Renal cortical epithelial cell (primary cell): ENCODE measurements around the gene GIMAP7. TPM values are rescaled to one million over a fixed set of nuclear protein-coding genes. Genes with fewer than 3 reads are reported as not detected.
"Not testable (repeated sequence)": the region's sequence is repeated elsewhere in the genome, so short reads cannot be mapped to it uniquely, and the experiment has no call there.

Experiments
- DNase-seq: peaks from one replicate; pipeline ENCODE4 v3.0.0-alpha.2; 2011; ENCODE audit warnings: low read depth
- total RNA-seq: library from RNA; depleted of rRNA; stranded (reverse); fragments of >200 nt; gene quantifications from 2 replicates; pipeline ENCODE4 v1.2.3, GENCODE V29; 2014

GIMAP7 gene
- total RNA-seq, 1 donor from 2014 or later, result 0.05 TPM

DNA sequence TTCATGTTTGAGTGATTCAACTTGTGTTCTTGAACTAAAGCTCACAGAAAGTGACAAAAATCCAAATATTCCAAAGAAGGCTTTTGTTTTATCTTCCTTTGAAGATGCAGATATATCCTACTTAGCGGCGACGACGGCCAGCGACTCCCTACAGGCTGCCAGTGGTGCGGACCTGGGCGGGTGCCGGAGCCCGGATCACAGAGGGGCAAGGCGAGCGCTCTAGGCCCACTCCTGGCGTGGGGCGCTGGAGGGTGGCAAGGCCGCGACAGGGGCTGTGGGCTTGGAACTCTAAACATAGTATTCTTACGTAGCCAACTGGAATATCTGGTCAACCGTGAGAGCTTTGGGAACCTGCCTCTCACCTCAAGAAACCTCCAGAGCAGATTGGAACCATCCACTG is 914 bp upstream of the GIMAP7 start:
- no peak for DNase-seq

DNA sequence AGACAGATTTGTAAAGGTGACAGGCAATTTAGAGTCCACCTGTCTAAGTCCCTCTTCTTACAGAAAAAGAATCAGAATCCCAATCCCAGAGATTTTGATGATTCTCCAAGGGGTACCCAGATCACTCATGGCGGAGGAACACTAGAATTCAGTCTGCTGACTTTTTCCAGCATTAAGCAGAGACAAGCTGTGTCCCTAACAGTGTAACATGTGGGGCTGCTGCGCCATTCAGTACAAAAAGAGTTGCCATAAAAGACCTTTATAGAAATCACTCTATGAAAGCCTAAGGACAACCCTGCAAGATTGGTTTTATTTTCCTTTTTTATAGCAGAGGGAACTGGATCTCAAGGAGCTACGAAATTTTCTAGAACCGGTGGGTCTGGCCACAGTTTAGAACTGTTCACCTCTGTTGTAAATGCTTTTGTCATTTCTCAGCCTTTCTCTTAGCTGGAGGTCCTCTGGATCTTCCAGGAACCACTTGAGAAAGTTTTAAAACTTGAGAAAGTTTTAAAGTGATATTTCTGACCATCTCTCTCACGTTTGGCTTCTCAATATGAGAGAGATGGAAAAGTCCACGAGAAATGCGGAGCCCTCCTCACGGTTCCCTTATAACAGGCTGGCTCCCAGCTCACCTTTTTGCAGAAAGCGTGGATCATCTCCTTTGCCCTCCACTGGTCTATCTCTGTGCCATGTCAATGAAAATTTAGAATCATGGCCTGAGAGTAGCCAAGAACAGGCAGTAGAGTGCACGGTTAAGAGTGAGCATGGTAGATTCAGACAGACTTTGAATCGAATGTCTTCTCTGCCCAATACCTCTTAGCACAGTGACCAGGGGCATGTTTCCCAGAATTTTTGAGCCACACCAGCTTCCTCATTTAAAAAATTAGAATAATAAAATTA is 826 bp downstream of the GIMAP7 start:
- DNase-seq, result no peak

DNA sequence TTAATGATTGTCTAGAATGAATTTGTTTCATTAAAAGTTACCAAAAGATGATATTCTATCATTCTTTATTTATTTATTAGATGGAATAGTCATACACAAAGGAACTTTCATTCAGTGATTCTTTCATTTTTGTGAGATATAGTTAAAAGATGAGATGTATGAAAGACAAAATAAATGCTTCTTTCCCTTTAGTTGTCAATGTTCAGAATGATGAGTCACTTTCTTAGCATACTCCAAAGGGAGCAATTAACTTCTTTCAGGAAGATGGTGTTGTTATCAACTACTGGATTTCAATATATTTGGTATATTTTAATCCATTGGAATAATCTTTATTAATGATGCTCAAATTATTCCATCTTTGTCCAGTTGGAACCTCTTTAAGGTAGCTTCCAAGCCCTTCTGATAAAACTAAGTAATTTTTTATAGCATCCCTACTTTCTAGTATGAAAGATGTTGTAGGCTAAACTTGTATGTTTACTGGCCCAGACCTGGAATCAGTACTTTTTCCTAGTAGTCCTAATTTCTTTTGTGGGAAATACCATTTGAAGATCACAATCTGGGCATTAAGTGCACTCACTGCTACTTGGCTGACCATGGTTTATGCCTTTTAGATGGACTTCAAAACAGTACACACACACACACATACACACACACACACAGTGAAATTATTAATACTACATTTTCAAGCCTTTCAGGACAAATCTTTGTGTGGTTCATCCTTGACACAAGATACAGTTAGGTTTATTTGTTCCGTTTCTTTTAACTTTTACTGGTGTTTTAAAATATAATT is 2.5 kb downstream of the GIMAP7 start:
- DNase-seq, result no peak

- DNase-seq, result no peak
Observed at GRCh38 chr7:150519310-150519709, 4.6 kb downstream of the GIMAP7 start.

DNA sequence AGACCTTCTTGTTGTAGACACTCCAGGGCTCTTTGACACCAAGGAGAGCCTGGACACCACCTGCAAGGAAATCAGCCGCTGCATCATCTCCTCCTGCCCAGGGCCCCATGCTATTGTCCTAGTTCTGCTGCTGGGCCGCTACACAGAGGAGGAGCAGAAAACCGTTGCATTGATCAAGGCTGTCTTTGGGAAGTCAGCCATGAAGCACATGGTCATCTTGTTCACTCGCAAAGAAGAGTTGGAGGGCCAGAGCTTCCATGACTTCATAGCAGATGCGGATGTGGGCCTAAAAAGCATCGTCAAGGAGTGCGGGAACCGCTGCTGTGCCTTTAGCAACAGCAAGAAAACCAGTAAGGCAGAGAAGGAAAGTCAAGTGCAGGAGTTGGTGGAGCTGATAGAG is 5.5 kb downstream of the GIMAP7 start:
- no peak for DNase-seq

DNA sequence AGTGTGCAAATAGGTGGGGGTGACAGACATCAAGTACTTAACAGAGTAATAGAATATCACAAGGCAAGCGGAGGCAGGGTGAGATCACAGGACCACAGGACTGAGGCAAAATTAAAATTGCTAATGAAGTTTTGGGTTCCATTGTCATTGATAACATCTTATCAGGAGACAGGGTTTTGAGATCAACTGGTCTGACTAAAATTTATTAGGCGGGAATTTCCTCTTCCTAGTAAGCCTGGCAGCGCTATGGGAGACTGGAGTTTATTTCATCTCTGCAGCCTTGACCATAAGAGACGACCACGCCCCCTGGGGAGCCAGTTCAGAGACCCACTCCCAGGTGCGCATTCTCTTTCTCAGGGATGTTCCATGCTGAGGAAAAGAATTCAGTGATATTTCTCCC is 8.3 kb downstream of the GIMAP7 start:
- DNase-seq, result not testable (repeated sequence)

- DNase-seq, result no peak
Observed at GRCh38 chr7:150524018-150524417, 9.3 kb downstream of the GIMAP7 start.

- DNase-seq, result no peak
Observed at GRCh38 chr7:150531704-150532103, 17.0 kb downstream of the GIMAP7 start.

- no peak for DNase-seq
Observed at GRCh38 chr7:150538259-150538658, 23.6 kb downstream of the GIMAP7 start.

GRCh38 chr7:150553163-150553562 is 38.5 kb downstream of the GIMAP7 start:
- no peak for DNase-seq

GRCh38 chr7:150556521-150557138 is 42.0 kb downstream of the GIMAP7 start:
- no peak for DNase-seq

DNA sequence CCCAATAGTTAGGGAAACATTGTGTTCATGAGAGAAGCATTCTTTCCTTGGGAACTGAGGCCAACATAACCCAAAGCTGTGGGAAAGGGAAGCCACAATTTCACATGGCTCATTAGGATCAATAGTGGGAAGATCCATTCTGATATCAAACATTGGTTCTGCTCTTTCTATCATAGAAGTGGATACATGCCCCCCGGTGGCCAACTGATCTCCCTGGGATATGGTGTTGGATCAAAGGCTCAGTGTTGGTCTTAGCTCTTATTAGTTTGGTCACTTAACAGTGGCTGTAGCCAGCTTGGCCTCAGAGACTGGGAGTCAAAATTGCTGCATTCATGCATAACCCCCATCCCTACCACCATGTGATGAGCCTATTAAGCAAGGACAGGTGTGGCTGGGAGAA is 45.8 kb downstream of the GIMAP7 start:
- no peak for DNase-seq

- DNase-seq, result no peak
Observed at GRCh38 chr7:150562919-150563318, 48.2 kb downstream of the GIMAP7 start.

GRCh38 chr7:150564006-150564405 is 49.3 kb downstream of the GIMAP7 start:
- DNase-seq, result no peak

DNA sequence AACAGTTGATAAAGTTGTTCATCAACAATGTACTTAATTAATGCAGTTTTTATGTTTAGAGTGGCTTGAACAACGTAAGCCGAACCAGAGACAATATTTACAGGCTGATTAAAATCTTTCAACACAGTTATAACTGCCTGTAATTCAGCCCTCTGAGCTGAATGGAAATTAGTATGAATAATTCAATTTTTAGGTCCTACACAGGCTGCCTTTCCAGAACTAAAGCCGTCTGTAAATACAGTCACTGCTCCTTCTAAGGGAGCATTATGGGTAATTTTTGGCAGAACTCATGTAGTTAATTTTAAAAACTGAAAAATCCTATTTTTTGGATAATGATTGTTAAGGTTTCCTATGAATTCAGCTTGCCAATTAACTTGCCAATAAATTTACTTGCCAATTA is 49.9 kb downstream of the GIMAP7 start:
- no peak for DNase-seq

- no peak for DNase-seq
Observed at GRCh38 chr7:150565239-150565638, 50.6 kb downstream of the GIMAP7 start.

GRCh38 chr7:150566123-150566522 is 51.5 kb downstream of the GIMAP7 start:
- no peak for DNase-seq

GRCh38 chr7:150566572-150566971 is 51.9 kb downstream of the GIMAP7 start:
- no peak for DNase-seq

GRCh38 chr7:150567169-150567568 is 52.5 kb downstream of the GIMAP7 start, which contains the start of gene GIMAP4:
GIMAP4 (plus strand) TSS chr7:150567390; CDS start chr7:150569902, 2,512 bp downstream.
- DNase-seq, result no peak

DNA sequence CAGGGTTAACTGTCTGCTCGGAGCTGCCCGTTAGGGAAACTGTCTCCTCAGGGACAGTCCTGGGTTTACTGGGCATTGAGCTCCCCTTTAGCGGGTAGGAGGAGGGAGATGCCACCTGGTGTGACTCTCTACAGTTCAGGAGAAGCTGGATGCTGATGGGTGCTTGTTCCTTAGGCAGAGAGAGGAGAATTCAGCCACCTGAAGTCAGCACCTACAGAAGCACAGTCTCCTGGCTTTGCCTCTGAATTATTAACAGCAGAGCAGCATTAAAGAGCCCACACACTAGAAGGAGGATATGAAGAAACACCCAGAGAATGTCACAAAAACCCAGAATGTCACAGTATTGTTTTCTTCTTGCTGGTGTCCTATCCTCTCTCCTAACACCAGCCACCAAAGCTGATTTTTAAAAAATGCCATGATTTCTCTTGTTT is 53.2 kb downstream of the GIMAP7 start:
- no peak for DNase-seq

DNA sequence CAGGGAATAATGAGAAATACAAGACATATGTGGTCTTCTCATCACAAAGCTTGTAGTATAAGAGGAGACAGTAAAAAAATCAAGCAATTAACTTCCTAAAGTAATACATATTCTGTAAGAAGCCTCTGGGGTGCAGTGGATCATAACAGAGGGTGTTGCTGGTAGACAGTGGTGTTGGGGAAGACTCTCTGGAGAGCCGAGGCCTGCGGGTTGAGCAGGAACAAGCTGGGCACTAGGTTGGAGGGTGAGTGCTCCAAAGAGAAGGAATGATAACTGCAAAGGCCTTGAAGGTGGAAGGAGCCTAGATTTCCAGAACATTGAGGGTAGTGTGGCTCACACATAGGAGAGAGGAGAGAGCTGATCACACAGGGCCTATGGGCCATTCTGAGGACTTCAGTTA is 54.0 kb downstream of the GIMAP7 start:
- DNase-seq, result no peak

- DNase-seq, result no peak
Observed at GRCh38 chr7:150569245-150569955, 54.7 kb downstream of the GIMAP7 start.
